ENCODE results near the gene COL5A1. TPM values are rescaled to one million over a fixed set of nuclear protein-coding genes. Genes with fewer than 3 reads are reported as not detected.

The COL5A1 gene
- total RNA-seq, 1 donor from 2014 or later = 13.9 TPM

DNA sequence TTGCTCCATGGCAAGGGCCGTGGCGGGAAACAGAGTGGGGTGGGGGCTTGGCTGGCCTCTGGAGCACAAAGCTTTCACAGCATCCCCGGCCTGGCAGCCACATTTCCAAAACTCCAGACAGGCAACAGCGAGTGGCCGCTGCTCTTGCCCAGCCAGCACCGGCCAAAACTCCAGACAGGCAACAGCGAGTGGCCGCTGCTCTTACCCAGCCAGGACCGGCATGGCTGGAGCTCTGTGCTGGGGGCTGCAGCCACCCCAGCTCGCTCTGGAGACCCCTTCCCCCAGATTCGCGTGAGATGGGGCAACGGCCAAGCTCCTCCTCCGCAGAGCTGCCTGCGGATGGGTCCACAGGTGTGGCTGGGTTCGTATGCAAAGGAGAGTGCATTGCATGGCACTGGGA, 98.5 kb downstream of the COL5A1 start:
- Histone ChIP-seq H3K36me3 (no peaks in the 10 kb centered on the region), H3K4me1 (peaks cover 32% of the 10 kb centered on the region), H3K27ac (replicated peaks) (no peak overlapping the region), H3K9me3 (replicated peaks) (no peaks in the 10 kb centered on the region), H3K4me3 (no peak overlapping the region), H3K27me3 (ENCODE audit: low read depth) (no peaks in the 10 kb centered on the region)
- no peak for TF ChIP-seq CTCF (IDR thresholded peaks at IDR 0.05; ENCODE audit: borderline replicate concordance)
- no peak for DNase-seq
- intact Hi-C loops (cut with micrococcal nuclease) = no loop called here

DNA sequence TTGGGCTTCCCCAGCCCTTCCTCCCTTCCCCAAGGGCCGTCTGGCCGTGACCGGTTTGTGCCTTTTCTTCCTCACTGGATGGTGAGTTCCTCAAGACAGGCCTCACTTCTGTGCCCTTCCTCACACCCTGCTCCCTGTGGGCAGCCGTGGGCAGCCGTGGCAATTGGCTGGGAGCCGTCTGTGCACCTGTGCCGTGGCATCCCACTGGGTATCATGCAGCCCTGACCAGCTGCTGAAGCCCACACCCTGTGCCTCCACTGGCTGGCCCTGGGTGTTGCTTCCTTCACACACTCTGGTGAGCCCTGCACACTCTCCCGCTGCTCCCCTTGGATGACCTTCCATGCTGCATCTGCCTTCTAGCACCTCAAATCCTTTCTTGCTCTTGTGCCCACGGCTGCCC, 100.2 kb downstream of the COL5A1 start:
- Histone ChIP-seq H3K4me3 (no peak overlapping the region), H3K27me3 (ENCODE audit: low read depth) (no peaks in the 10 kb centered on the region), H3K27ac (replicated peaks) (no peak overlapping the region), H3K36me3 (no peaks in the 10 kb centered on the region), H3K4me1 (peaks cover 19% of the 10 kb centered on the region), H3K9me3 (replicated peaks) (no peaks in the 10 kb centered on the region)
- DNase-seq = no peak
- intact Hi-C loops (cut with micrococcal nuclease) = no loop called here
- no peak for TF ChIP-seq CTCF (IDR thresholded peaks at IDR 0.05; ENCODE audit: borderline replicate concordance)

GRCh38 chr9:134742822-134743535, 101.4 kb downstream of the COL5A1 start:
- TF ChIP-seq CTCF (IDR thresholded peaks at IDR 0.05; ENCODE audit: borderline replicate concordance) = no peak

GRCh38 chr9:134743853-134744252, 102.2 kb downstream of the COL5A1 start:
- no peaks in the 10 kb centered on the region for H3K27me3 ChIP-seq (ENCODE audit: low read depth)
- peaks cover 13% of the 10 kb centered on the region for H3K36me3 ChIP-seq
- no peak overlapping the region for H3K4me3 ChIP-seq
- TF ChIP-seq CTCF (IDR thresholded peaks at IDR 0.05; ENCODE audit: borderline replicate concordance) = no peak
- H3K4me1 ChIP-seq = peaks cover 2% of the 10 kb centered on the region
- intact Hi-C loops (cut with micrococcal nuclease) = no loop called here
- no peaks in the 10 kb centered on the region for H3K9me3 ChIP-seq (replicated peaks)
- H3K27ac ChIP-seq (replicated peaks) = no peak overlapping the region
- no peak for DNase-seq

More at GRCh38 chr9:134742822-134743535, 101.4 kb downstream of the COL5A1 start:
- Histone ChIP-seq H3K4me3 (no peak overlapping the region), H3K27me3 (ENCODE audit: low read depth) (no peaks in the 10 kb centered on the region), H3K36me3 (peaks cover 9% of the 10 kb centered on the region), H3K4me1 (peaks cover 7% of the 10 kb centered on the region), H3K27ac (replicated peaks) (no peak overlapping the region), H3K9me3 (replicated peaks) (no peaks in the 10 kb centered on the region)
- no peak for DNase-seq
- intact Hi-C loops (cut with micrococcal nuclease) = no loop called here

DNA sequence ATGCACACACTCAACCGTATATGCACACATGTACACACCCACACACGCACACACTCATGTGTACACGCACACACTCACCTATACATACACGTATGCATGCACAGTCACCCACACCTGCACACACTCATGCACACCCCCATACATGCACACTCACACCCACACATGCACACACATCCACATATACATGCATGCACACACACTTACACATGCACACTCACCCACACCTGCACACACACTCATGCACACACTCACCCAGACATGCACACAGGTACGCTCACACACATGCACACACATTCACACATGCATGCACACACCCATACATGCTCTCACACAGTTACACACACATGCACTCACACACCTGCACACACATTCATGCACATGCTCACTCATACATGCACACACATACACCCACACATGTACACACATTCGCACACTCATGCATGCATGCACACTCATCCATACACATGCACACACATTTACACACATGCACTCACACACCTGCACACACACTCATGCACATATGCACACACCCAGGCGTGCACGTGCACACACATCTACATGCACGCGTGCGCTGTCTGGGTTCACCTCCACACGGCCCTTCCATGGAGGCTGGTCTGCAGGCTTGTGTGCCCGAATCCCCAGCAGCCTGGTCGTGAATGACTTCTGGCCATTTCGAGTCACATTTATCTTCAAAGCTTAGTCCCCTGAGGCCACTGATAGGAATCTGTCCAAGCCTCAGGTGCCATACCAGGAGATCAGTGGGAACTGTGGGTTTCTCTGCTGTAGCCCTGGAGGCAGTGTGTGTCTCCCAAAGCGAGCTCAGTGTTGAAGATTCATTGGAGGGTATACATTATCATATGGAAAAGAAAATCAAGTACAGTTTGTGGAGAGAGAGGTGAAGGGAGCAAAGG, 103.0 kb downstream of the COL5A1 start:
- intact Hi-C loops (cut with micrococcal nuclease) = no loop called here
- DNase-seq = no peak
- H3K27me3 ChIP-seq (ENCODE audit: low read depth) = no peaks in the 10 kb centered on the region
- no peaks in the 10 kb centered on the region for H3K9me3 ChIP-seq (replicated peaks)
- no peak for TF ChIP-seq CTCF (IDR thresholded peaks at IDR 0.05; ENCODE audit: borderline replicate concordance)
- peaks cover 13% of the 10 kb centered on the region for H3K36me3 ChIP-seq
- no peak overlapping the region for H3K27ac ChIP-seq (replicated peaks)
- H3K4me1 ChIP-seq = no peaks in the 10 kb centered on the region
- no peak overlapping the region for H3K4me3 ChIP-seq
